GM15510 (cell line): ENCODE measurements around the gene TNFSF11.

Experiments used
- POLR2A ChIP-seq: IDR thresholded peaks from 3 replicates; pipeline ENCODE4 v1.6.1; 2011; ENCODE audit warnings: borderline replicate concordance; ENCODE audit not compliant: insufficient read length; ENCODE audit errors: extremely low read depth

Gene TNFSF11

GRCh38 chr13:42651936-42652641, 78.1 kb downstream of the TNFSF11 start:
- no peak for TF ChIP-seq POLR2A

- no peak for TF ChIP-seq POLR2A
These were observed 78.9 kb downstream of the TNFSF11 start for GRCh38 chr13:42652642-42653415.

GRCh38 chr13:42653679-42654078, 79.7 kb downstream of the TNFSF11 start:
- TF ChIP-seq POLR2A = no peak

- no peak for TF ChIP-seq POLR2A
These were observed 80.3 kb downstream of the TNFSF11 start for GRCh38 chr13:42654212-42654611.

GRCh38 chr13:42654722-42655121, 80.8 kb downstream of the TNFSF11 start:
- no peak for TF ChIP-seq POLR2A

GRCh38 chr13:42656161-42656560, 82.2 kb downstream of the TNFSF11 start:
- no peak for TF ChIP-seq POLR2A

GRCh38 chr13:42656958-42657357, 83.0 kb downstream of the TNFSF11 start:
- TF ChIP-seq POLR2A = no peak
